ENCODE data around the gene SPTBN1.

The SPTBN1 gene

GRCh38 chr2:54617409-54617808, 161.3 kb downstream of the SPTBN1 start:
- no peak for DNase-seq

DNA sequence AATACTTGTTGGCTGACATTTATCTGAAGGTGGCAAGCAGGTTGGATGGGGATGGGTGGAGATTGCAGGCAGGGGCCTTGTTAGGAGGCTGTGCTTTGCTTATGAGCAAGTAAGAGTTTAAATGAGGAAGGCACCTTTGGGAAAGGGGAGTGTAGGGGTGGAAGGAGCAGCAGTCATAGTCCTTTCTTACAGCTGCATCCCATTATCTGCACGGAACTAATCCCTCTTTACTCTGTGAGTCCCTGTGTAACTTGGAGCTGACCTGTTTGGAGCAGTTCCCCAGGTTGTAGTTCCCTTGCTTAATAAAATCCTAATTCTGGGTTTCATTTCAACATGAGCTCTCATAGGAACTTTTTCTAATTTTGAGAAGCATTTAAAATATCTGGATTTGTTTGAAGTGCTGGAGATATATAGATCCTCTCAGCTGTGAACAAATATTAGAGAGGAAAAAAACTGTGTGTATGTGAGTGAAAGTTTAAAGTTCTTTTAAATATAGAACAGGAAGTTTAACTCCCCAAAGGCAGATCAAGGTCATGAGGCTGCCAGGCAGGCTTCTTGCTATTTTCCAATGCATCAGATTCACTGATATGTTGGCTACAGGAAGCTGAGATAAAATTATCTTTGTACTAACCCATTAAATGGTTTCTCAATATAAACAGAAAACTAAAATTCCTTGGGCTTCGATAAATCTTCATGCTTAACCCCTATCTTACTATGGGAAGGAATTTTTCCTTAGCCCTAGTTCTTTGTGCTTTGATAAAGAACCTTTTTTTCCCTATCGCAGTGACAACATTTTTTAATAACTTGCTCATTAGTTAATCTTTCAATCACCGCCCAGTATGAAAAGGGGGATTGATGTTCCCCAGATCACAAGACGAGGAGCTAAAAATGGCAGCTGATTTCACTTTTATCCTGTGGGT, 162.8 kb downstream of the SPTBN1 start:
- no peak for DNase-seq

DNA sequence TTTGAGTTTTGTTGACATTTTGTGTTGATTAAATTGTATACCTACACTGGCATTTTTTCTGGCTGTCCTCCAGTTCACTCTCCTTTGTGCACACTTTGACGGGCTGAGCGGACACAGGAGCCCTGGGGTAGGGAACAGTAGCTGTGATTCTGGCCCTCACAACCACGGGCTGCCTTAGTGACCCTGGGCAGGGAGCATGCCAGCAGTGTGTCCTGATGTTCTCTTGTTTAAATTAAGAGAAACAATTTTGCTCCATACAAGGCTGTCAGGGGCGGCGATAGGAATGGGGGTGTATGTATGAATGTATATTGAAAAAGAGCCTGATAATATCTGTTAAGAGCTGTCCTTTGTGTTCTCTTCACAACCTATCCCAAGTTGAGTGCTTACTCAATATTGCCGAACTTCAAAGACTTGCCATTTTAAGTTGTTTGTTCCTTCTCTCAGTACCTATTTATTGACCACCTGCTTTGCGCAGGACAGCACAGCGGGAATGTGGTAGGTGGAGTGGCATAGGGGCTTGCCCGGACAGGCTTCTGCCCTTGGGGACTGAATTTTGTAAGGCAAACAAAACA, 163.6 kb downstream of the SPTBN1 start:
- no peak for DNase-seq

DNA sequence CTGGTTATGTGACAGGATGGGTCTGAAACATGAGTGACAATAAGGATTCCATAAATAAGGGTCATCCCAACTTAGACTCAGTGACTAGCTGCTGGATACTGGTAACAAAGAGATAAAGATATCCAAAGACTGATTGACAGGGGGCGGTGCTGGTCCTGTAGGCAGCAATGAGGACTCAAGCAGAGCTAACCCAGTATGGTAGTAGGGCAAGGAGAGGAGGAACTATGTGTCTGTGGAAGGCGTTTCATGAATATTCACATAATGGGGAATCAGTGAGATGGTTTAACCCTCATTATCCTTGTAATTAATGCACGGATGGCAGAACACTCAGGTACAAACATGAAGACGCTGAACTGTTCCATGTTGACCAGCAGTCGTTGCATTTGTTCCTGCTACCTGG, 164.8 kb downstream of the SPTBN1 start:
- DNase-seq = no peak

- DNase-seq = no peak
These were observed 168.5 kb downstream of the SPTBN1 start for GRCh38 chr2:54624591-54625071.

- DNase-seq = no peak
These were observed 170.0 kb downstream of the SPTBN1 start for GRCh38 chr2:54626131-54626530.

DNA sequence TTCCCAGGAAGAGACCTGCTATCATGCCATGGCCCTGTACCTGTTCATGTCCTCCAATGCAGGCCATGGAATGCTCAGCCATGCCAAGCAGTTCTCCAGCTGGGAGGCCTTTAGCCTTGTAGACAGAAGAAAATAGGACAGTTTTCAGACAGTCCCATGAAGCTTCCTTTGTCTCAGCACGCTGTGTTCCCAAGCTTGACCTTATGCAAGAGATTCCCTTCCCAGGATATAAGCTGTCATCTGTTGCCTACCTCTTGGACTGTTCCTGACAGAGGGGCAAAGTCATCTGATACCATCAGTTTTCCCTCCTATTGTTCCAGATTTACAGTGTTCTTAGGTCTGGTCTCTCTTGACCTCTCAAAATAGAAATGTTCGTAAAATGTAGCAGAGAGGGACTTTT, 170.8 kb downstream of the SPTBN1 start:
- DNase-seq = no peak

DNA sequence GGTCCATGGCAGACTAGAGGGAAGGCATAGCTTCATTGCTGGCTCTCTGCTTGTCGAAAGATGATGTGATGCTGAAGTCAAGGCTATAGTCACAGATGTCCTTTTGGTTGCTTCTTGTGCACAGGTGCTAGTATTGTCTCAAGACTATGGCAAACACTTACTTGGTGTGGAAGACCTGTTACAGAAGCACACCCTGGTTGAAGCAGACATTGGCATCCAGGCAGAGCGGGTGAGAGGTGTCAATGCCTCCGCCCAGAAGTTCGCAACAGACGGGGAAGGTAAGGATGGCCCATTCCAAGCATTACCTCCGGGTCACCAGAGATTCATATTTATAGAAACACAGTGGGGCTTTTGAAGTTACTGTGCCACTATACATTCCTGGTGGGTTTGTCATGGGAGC, 171.8 kb downstream of the SPTBN1 start:
- DNase-seq = no peak

DNA sequence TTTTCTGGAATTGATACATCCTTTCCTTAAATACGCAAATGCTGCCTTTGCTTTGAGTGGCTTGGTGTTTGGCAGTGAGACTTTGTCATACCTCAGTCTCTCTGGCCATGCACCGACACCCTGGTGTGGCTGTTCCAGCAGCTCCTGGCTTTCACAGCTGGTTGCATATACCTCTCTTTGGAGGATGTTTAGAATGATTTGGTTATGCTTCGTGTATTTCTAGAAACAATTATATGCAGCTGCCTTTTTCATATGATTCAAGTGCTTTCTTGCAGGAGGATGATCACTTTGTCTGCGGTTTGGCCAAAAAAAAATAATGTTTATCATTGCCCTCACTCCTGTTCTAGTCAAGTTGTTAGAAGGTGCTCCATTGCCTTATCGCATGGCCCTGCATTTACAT, 172.3 kb downstream of the SPTBN1 start:
- no peak for DNase-seq

DNA sequence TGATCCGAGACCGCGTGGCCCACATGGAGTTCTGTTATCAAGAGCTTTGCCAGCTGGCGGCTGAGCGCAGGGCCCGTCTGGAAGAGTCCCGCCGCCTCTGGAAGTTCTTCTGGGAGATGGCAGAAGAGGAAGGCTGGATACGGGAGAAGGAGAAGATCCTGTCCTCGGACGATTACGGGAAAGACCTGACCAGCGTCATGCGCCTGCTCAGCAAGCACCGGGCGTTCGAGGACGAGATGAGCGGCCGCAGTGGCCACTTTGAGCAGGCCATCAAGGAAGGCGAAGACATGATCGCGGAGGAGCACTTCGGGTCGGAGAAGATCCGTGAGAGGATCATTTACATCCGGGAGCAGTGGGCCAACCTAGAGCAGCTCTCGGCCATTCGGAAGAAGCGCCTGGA, 172.8 kb downstream of the SPTBN1 start:
- DNase-seq = no peak

GRCh38 chr2:54629390-54629789, 173.3 kb downstream of the SPTBN1 start:
- no peak for DNase-seq

DNA sequence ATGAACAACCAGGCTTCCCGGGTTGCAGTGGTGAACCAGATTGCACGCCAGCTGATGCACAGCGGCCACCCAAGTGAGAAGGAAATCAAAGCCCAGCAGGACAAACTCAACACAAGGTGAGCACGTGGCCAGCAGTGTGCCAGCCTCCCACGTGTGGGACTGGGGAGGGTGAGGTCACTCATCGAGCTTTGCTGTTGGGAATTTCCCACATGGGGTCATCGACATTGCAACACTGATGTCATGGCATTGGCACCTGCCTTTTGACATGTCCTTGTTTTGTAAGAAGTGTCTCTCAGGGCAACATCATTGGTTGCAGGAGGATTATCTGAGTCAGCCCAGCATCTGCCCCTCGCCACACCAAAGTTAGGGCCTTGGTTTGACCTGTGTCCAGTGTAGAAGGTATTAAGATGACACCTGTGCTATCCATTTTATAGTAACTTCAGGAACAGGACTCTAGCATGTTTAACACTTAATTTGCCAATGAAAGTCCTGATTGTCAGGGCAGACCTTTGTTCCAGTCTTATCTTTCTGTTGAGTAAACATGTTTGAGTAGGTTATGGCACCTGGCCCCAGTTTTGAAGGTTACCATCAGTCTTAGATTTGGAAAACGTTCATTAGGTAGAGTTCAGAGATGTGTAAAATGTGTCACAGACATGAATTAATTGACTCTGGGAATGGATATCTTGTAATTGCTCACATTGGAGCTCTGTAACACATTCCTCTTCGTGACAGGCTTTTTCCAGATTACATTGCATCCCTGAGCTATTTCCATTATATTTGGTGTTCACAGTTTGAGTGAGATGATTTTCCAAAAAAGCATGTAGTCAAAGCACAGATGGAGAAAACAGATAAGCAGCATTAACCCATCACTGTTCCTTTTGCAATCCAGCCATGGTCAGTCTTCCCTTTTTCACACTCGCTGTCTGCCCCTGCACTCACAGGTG, 174.1 kb downstream of the SPTBN1 start:
- no peak for DNase-seq

- no peak for DNase-seq
These were observed 174.9 kb downstream of the SPTBN1 start for GRCh38 chr2:54630858-54631497.

DNA sequence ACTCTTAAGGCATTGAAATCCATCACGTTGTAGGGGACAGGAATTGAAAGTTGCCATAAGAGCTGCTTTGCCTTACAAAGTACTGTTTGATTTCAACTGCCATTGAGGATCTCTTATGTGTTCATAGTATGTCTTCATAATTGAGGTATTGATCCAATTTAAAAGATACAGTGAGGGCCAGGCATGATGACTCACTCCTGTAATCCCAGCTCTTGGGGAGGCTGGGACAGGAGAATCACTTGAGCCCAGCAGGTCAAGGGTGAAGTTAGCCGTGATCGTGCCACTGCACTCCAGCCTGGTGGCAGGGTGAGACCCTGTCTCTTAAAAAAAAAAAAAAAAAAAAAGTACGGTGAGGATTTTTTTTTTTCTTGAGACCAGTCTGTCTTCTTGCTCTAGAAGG, 175.6 kb downstream of the SPTBN1 start:
- no peak for DNase-seq

- DNase-seq = no peak
These were observed 176.9 kb downstream of the SPTBN1 start for GRCh38 chr2:54632733-54633692.

DNA sequence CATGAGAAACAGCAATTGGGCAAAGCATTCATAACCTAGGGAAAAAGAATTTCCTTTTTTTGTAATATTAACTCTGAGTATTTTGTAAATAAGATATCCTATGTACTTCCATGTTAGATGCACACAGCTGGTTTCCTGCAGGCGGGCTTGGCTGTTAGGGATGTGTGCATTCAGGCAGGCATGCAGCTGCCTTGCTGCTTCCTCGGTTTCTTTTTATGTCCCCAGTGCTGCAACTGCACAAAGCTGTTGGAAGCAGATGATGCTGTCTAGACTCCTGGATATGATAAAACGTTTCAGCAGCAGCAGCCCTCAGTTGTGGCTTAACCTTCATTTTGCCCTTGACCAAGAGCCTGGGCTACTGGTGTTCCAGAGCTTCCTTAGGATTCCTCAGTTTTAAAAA, 177.9 kb downstream of the SPTBN1 start:
- no peak for DNase-seq

GRCh38 chr2:54634564-54635511, 178.7 kb downstream of the SPTBN1 start:
- no peak for DNase-seq

DNA sequence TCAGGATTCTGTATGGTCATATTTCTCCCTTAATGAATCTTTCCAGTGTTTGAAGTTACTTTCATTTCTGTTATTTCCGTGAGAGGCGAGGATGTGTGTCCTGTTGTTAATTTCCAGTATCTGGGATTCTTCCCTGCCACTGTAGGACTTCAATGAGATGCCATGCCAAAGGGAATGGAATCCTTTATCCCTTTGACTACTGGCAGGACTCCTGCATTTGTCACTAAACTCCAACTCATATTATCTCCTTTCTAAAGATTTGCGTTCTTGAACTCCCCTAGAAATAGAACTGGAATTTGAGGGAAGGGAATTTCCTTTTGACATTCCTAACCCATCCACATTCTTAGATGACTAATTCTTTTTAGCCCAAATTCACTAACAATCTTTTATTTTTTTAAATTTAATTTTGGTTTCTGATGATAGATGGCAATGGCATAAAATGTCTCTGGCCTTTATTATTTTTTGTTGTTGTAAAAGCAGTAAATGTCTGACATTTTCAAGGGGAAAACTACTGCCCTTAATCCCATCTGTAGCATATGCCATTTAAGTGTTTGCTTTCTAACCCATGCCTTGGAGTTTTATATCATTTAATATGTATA, 179.5 kb downstream of the SPTBN1 start:
- no peak for DNase-seq

GRCh38 chr2:54636415-54637139, 180.4 kb downstream of the SPTBN1 start:
- no peak for DNase-seq
